GM19455 (cell line): ENCODE data around the gene SHD.
"Not testable (repeated sequence)": the region's sequence is repeated elsewhere in the genome, so short reads cannot be mapped to it uniquely, and the experiment has no call there.

Experiments used
- ATAC-seq: cut with Tn5 transposase; IDR thresholded peaks from one replicate; pipeline ENCODE4 v1.9.1; 2021; ENCODE audit not compliant: unreplicated experiment

Gene SHD

GRCh38 chr19:4278419-4279266 is at the start of gene SHD:
SHD (plus strand) TSS chr19:4279266; CDS start chr19:4280064, 798 bp downstream.
- no peak for ATAC-seq

- ATAC-seq = not testable (repeated sequence)
Measured at GRCh38 chr19:4230237-4230636, 48.8 kb upstream of the SHD start.

- not testable (repeated sequence) for ATAC-seq
Measured at GRCh38 chr19:4231521-4231920, 47.5 kb upstream of the SHD start.

GRCh38 chr19:4232139-4232538 is 46.9 kb upstream of the SHD start:
- ATAC-seq = not testable (repeated sequence)

GRCh38 chr19:4232614-4233281 is 46.3 kb upstream of the SHD start:
- ATAC-seq = no peak

GRCh38 chr19:4233282-4233853 is 45.7 kb upstream of the SHD start:
- ATAC-seq = no peak

GRCh38 chr19:4234142-4234861 is 44.8 kb upstream of the SHD start:
- ATAC-seq = no peak

GRCh38 chr19:4234862-4235201 is 44.2 kb upstream of the SHD start:
- no peak for ATAC-seq

- ATAC-seq = not testable (repeated sequence)
Measured at GRCh38 chr19:4237510-4237909, 41.6 kb upstream of the SHD start.

- ATAC-seq = no peak
Measured at GRCh38 chr19:4238831-4239230, 40.2 kb upstream of the SHD start.

- no peak for ATAC-seq
Measured at GRCh38 chr19:4241824-4242430, 37.1 kb upstream of the SHD start.

GRCh38 chr19:4245938-4246337 is 33.1 kb upstream of the SHD start:
- ATAC-seq = not testable (repeated sequence)

GRCh38 chr19:4246767-4247593 is 32.1 kb upstream of the SHD start, which contains the start of gene YJU2:
YJU2 (plus strand) TSS chr19:4247080; CDS start chr19:4247147, 67 bp downstream.
- peak; percentile 78 for ATAC-seq

- ATAC-seq = no peak
Measured at GRCh38 chr19:4256563-4256962, 22.5 kb upstream of the SHD start.

- no peak for ATAC-seq
Measured at GRCh38 chr19:4257025-4257424, 22.0 kb upstream of the SHD start.

- ATAC-seq = no peak
Measured at GRCh38 chr19:4258181-4258580, 20.9 kb upstream of the SHD start.

GRCh38 chr19:4260613-4261191 is 18.4 kb upstream of the SHD start:
- no peak for ATAC-seq

- ATAC-seq = no peak
Measured at GRCh38 chr19:4264812-4265211, 14.3 kb upstream of the SHD start.

GRCh38 chr19:4266253-4267000 is 12.6 kb upstream of the SHD start:
- no peak for ATAC-seq
